ENCODE data around the gene ESPNL.
"Not testable (repeated sequence)": the region's sequence is repeated elsewhere in the genome, so short reads cannot be mapped to it uniquely, and the experiment has no call there.

ESPNL gene, protein sequence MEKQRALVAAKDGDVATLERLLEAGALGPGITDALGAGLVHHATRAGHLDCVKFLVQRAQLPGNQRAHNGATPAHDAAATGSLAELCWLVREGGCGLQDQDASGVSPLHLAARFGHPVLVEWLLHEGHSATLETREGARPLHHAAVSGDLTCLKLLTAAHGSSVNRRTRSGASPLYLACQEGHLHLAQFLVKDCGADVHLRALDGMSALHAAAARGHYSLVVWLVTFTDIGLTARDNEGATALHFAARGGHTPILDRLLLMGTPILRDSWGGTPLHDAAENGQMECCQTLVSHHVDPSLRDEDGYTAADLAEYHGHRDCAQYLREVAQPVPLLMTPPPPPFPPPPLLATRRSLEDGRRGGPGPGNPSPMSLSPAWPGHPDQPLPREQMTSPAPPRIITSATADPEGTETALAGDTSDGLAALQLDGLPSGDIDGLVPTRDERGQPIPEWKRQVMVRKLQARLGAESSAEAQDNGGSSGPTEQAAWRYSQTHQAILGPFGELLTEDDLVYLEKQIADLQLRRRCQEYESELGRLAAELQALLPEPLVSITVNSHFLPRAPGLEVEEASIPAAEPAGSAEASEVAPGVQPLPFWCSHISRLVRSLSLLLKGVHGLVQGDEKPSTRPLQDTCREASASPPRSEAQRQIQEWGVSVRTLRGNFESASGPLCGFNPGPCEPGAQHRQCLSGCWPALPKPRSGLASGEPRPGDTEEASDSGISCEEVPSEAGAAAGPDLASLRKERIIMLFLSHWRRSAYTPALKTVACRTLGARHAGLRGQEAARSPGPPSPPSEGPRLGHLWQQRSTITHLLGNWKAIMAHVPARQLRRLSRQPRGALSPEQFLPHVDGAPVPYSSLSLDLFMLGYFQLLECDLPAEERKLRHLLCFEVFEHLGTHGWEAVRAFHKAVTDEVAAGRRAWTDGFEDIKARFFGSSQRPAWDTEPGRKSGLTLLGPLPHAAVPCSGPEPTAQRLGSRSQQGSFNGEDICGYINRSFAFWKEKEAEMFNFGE

DNA sequence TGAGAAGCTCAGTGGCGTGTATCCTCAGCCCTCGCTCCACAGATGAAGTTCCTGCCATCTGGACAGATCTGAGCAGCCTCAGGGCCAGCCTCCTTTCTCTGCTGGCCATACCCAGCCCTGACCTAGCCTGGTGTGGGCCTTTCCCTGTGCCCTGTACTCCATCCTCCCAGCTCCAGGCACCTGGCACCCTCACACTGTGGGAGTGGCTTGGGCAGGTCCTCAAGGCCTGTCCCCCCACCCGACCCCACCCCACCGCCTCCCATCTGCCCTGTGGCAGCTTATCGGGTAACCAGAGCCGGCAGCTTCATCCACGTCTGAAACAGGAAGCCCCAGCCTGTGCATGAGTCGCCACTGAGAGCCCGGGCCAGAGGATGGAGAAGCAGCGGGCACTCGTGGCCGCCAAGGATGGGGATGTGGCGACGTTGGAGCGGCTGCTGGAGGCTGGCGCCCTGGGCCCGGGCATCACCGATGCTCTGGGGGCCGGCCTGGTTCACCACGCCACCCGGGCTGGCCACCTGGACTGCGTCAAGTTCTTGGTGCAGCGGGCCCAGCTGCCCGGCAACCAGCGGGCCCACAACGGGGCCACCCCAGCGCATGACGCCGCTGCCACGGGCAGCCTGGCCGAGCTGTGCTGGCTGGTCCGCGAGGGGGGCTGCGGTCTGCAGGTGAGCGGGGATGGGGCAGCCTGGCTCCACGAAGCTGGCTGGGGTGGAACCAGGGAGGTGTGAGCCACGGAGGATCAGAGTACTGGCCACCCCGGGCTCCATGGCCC, at the start of gene ESPNL:
TSS of gene ESPNL (plus strand) at position 292 of the 772 bp plus-strand sequence. CDS start at position 372, 80 bp downstream.
- no peak for DNase-seq (ENCODE audit: low spot score)

- no peak for DNase-seq (ENCODE audit: low spot score)
Measured at GRCh38 chr2:238053191-238053776, 46.9 kb upstream of the ESPNL start.

DNA sequence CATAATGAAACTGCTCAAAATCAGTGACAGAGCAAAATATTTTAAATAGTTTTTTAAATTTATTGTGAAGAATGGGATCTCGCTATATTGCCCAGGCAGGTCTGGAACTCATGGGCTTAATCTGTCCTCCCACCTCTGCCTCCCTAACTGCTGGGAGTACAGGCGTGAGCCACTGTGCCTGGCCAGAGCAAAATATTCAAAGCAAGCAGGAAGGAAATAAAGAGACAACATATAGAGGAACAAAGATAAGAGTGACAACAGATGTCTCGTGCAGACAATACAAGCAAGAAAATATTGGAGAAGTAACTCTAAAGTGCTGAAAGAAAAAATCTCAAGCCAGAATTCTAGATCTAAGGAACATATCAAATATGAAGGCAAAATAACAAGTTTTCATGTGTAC, 44.3 kb upstream of the ESPNL start:
- no peak for DNase-seq (ENCODE audit: low spot score)

- not testable (repeated sequence) for DNase-seq (ENCODE audit: low spot score)
Measured at GRCh38 chr2:238057696-238058575, 42.2 kb upstream of the ESPNL start.

DNA sequence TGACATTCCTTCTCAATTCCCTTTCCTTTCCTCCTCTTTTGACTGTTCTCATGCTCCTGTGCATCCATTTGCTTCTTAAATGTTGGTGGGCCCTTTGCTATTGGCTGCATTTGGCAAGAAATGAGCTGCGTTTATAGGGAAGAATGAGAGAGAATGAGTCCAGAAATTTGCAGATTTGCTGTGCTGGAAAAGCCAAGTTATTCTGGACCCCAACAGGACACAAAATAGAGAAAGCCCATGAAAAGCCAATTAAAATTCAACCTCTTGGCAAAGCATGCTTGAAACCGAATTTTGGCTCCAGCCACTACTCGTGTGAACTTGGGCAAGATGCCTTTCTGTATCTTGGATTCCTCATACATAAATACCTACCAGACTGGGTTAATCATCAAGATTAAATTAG, 40.6 kb upstream of the ESPNL start:
- DNase-seq (ENCODE audit: low spot score) = no peak

DNA sequence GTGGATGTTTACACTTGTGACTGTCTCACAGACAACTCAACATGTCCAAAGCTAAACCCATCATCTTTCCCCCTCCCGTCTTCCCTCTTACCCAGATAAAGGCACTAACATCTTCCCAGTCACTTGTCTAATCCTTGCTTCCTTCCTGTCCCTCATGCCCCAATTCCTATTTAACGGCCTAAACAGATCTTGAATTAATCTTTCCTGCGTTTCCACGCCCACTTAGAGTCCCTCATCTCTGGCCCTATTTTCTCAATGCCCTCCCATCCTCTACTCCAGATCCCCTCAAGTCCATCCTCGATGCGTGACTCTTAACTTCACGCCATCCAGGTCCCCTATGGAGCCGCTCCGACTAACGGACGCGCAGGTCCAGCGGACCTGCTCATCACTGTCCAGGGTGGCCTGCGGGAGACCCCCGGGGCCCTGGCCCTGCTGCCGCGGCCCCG, 40.0 kb upstream of the ESPNL start:
- no peak for DNase-seq (ENCODE audit: low spot score)

DNA sequence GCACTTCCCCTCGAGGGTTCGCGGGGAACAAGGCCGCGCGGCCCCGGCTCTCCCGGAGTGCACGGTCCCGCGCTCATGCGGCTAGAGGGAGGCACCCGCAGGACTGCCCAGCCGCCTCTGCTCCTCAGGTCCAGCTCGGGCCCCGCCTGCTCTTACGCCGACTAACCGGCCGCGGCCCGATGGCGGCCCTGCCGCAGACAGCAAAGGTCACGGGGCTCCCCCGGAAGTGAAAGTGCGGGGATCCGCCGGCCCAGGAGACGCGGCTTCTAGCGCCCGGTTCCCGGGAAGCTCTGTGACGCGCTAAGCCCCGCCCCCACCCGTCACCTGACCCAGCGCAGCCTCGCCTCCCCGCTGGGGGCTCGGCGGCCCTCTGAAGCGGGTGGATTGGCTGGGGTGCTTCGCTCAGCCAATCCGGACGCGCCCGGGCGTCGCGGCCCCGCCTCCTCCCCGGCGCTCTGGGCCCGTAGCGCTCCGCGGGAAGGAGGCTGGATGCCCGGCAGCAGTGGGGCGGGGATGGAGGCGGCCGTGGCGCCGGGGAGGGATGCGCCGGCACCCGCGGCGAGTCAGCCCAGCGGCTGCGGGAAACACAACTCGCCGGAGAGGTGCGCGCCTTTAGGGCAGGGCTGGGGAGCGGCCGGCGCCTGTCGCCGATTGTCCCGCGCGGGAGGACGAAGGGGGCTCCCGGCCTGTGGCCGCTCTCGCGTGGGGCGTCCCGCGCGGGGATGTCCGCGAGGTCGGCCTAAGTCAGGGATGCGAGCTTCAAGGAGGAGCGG, 39.4 kb upstream of the ESPNL start, which contains the start of gene SCLY:
TSS of gene SCLY (plus strand) at position 460 of the 773 bp plus-strand sequence. CDS start at position 514, 54 bp downstream.
- peak; percentile 99 for DNase-seq (ENCODE audit: low spot score)

DNA sequence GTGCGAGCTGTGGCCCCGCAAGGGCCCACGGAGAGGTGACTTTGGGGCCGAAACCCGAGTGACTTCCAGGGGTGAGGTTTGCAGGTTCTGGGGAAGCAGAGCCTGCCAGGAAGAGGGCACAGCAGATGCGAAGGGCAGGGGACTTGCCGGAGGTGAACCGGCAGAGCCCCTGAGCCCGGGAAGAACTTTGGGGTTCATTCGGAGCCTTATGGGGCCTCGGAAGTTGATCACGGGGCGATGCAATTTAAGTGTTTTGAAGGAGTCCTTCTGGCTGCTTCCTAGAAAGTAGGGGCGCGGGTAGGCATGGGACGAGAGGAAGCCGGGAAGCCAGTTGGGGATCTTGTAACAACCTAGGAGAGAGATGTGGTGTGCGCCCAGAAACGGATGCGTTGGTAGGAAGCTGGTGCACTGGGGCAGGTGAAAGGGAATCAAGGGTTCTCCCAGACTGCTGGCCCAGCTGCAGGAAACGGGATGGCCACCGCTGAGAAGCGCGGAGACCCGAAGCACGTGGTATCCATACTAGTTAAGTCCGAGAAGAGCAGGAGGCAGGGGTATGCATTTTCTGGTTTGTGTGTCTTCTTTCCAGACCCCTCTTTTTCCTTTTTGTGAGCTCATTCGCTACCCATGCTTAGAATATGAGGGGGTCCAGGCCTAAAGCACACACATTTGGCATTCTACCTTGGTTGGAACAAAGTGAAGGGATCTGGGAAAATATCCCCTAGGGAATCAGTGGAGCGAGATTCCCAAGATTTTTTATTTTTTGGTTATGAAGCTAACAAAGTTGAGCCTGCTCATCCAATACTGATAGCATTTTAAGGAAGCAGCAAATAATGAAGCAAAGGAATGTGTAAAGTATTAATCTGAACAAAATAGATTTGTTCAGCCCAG, 38.6 kb upstream of the ESPNL start:
- DNase-seq (ENCODE audit: low spot score) = peak; percentile 67

GRCh38 chr2:238063414-238064189, 36.5 kb upstream of the ESPNL start:
- no peak for DNase-seq (ENCODE audit: low spot score)

DNA sequence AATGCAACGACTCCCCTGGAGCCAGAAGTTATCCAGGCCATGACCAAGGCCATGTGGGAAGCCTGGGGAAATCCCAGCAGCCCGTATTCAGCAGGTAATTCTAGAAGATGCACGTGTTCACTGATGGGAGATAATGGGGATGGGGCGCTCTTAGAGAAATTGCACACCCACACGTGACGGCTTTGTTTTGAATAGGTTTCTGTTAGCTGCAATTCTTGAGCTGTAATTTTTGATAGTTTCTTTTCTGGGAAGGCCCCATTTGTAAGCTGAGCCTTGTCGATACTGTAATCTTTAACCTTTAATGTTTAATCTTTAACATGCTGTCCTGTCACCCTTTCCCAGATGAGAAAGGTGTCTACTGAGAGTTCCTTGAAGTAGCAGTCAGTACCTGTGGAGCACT, 35.8 kb upstream of the ESPNL start:
- DNase-seq (ENCODE audit: low spot score) = no peak

DNA sequence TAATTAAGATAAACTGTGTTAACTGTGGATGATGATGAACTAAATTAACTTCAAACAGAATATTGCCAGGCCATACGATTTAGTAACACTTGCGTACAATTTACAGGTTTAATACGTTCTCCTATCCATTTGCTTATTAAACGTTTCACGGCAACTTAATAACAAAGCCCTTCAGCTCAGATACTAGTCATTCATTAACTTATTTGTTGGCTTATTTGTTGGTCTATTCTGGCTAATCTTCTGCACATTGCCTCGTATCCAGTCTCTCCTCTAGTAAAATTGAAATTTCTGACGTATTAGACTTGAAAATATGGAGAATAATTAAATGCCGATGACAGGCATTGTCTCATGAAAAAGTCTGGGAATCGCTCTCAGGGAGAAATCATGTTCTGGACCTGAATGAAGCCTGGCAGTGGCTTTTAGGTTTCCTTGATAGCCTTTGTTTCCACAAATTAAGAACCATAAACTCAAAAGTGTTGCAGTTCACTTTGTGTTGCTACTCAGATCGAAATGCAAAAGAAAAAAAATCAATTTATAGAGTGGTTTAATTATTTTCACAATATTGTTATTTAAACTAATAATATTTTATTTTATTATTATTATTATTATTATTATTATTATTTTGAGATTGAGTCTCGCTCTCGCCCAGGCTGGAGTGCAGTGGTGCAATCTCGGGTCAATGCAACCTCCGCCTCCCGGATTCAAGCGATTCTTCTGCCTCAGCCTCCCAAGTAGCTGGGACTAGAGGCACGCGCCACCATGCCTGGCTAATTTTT, 34.9 kb upstream of the ESPNL start:
- DNase-seq (ENCODE audit: low spot score) = no peak

DNA sequence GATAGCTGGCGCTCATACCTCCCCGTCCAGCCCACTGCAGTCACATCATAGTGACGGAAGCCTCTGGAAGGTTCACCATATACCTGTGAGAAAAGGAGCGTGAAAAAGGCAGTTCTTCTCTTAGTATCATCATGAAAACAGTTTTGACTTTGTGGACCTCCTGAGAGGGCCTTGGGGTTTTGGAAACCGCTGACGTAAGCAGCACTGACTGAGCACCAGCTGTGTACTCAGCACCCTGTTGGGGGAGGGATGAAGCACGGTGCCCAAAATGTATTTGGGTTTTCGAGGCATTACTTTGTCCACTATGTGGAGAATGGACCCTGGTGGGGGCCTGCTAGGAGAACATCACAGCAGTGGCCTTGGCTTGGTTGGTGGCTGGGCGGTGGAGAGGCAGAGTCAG, 33.9 kb upstream of the ESPNL start:
- no peak for DNase-seq (ENCODE audit: low spot score)

GRCh38 chr2:238066718-238067117, 33.4 kb upstream of the ESPNL start:
- DNase-seq (ENCODE audit: low spot score) = not testable (repeated sequence)

DNA sequence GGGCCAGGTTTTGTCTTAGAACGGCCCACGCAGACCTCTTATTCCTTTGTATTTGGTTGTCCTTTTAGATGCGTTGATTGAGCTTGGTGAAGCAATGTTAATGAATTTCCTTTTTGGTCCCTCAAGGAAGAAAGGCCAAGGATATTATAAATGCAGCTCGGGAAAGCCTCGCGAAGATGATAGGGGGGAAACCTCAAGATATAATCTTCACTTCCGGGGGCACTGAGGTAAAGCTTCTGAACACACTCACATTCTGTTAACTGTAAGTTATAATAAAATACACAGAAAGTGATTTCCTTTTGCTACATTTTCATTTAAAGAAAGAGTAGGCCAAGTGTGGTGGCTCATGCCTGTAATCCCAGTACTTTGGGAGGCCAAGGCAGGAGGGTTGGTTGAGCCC, 32.2 kb upstream of the ESPNL start:
- DNase-seq (ENCODE audit: low spot score) = no peak

- DNase-seq (ENCODE audit: low spot score) = no peak
Measured at GRCh38 chr2:238069021-238069709, 31.0 kb upstream of the ESPNL start.

DNA sequence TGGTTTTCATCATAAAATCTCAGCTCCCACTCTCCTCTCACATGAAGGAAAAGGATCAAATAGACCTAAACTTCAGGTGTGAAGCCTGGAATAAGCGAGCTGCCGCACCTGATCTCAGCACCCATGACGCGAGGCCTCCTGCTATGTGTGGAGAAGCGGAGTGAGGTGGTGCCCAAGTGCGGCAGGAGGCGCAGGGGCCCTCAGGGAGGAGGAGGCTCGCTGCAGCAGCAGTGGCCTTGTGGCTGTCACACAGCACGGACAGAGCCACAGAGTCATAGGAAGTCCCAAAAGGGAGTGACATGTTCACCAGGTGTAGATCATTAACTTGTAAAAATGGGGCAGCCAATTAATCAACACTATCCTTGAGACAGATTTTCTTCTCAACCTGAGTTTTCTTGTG, 30.3 kb upstream of the ESPNL start:
- DNase-seq (ENCODE audit: low spot score) = no peak
